Fibroblast of skin of back (primary cell): ENCODE results near the gene PRIM2.
"Not testable (repeated sequence)": the region's sequence is repeated elsewhere in the genome, so short reads cannot be mapped to it uniquely, and the experiment has no call there.

Source experiments
- DNase-seq: peaks from one replicate; pipeline ENCODE4 v3.0.0-alpha.2; 2013

Gene PRIM2

DNA sequence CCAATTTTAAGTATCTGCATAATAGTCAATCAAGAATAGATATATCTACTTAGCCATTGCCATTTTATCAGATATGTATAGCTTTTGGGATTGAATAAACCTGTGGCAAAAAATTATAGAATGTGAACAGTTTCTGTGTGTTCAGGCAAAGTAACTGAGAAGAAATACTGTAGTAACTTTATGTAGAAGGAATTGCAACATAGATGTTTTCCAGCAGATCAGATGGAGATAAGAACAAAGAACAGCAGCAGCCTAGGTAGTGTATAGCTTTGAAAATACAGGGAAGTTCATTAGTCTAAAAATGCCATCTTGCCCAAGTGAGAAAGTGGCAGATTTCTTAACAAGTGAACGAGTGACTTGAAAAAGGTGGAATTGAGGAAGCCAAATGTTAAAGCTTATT lies 197.7 kb downstream of the PRIM2 start:
- DNase-seq: not testable (repeated sequence)

DNA sequence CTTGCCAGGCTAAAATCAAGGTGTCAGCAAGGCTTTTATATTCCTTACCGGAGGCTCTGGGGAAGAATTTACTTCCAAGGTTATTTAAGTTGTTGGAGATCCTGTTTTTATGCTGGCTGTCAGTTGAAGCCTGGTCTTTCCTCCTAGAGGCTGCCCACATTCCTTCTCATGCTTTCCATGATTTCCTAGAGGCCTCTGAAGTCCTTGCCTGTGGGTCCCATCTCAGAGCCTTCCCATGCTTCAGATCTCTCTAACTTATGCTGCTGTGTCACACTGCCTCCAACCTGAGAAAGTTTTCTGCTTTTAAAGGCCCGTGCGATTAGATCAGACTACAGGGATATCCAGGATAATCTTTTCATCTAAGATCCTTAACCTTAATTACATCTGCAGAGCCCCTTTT lies 198.4 kb downstream of the PRIM2 start:
- DNase-seq: not testable (repeated sequence)

DNA sequence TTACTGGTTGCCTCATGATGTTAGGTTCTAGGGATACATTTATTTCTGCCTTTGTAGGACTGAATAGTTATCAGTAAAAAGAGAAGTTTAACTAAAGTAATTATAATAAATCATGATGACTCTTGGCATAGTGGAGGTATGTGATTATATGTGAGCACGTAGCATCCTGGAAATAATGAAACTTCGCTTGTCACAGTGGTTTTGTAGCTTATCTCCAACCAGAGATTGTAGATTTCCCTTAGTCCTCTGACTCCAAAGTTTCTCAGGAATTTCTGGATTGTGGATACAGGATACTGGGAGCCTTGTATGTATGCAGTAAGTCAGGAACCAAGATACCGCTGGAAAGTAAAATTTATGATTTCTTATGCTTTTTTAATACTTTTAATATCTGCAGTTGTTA lies 199.3 kb downstream of the PRIM2 start:
- not testable (repeated sequence) for DNase-seq

DNA sequence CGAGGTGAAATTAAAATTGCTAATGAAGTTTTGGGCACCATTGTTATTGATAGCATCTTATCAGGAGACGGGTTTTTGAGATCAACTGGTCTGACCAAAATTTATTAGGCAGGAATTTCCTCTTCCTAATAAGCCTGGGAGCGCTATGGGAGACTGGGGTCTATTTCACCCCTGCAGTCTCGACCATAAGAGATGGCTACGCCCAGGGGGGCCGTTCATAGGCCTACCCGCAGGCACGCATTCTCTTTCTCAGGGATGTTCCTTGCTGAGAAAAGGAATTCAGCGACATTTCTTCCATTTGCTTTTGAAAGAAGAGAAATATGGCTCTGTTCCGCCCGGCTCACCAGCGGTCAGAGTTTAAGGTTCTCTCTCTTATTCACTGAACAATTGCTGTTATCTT lies 201.8 kb downstream of the PRIM2 start:
- not testable (repeated sequence) for DNase-seq

DNA sequence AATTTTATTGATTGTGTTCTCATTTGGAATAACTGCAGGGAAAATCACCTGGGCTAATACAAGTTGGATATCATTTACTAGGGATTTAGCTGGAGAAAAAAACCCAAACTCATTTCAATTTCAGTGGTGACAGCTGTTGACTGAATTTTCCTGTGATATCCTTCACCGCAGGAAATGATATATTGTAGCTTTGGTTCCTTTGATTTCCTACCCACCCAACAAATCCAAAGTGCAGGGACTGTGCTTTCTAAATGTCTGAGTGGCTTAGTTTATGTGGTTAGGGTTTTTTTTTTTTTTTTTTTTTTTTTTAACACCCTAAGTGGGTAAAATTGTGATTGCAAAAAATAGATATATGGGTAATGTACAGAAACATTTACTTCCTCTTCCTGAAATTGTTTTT lies 203.7 kb downstream of the PRIM2 start:
- not testable (repeated sequence) for DNase-seq

DNA sequence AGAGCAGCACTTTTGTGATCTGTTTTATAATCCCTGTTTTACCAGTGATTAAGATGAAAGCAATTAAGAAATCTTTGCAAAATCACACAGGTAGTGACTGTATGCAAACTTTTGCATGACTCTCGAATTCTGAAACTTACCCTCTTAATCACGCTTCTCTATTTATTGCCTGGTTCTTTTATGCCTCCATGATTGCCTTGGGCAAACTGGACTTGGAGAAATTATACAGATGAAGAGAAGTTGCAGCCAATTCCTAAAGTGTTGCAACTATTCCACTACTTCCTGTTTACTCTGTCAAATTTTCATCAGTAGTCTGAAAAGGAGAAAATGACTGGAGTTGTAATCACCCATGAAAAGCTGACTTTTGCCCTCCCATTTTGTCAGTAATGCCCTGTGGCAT lies 205.8 kb downstream of the PRIM2 start:
- DNase-seq: not testable (repeated sequence)

DNA sequence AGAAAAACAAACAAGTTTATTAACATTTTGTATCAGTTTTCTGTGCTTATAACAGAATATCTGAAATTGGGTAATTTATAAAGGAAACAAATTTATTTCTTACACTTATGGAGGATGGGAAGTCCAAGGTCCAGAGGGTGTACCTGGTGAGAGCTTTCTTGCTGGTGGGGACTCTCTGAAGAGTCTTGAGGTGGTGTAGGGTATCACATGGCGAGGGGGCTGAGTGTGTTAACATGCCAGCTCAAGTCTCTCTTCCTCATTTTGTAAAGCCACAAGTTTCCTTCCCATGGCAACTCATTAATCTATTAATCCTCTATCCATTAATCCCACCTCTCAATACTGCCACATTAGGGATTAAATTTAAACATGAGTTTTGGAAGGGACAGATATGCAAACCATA lies 212.3 kb downstream of the PRIM2 start:
- DNase-seq: not testable (repeated sequence)

DNA sequence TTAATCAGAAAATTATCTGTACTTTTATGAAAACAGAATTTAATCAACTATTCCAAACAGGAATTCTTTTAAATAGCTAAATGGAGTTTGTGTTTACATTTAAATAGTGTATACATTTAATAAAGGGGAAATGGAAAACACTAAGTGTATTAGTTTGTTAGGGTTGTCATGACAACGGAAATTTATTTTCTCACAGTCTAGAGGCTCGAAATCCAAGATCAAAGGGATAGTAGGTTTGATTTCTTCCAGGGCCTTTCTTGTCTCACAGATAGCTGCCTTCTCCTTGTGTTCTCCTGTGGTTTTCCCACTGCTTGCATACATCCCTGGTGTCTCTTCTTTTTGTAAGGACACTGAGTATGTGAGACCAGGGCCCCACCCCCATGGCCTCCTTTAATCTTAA lies 215.2 kb downstream of the PRIM2 start:
- DNase-seq: not testable (repeated sequence)

DNA sequence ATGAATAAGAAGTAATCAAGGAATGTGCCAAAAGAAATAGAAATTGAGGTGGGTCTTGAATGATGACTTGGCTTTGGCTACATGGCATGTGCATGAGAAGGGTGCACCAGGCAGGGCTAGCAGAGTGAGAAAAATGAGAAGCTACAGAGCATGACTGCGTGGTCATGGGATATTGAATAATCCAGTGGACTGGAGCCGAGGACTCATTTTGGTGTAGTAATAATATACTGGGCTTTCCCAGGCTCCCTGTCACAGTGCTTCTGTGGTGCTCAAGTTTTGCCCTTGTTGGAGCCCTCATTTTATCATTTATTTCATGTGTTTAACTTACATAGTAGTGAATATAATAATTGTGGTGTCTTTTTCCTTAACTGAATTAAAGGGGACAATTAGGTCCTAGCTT lies 217.7 kb downstream of the PRIM2 start:
- DNase-seq: not testable (repeated sequence)

DNA sequence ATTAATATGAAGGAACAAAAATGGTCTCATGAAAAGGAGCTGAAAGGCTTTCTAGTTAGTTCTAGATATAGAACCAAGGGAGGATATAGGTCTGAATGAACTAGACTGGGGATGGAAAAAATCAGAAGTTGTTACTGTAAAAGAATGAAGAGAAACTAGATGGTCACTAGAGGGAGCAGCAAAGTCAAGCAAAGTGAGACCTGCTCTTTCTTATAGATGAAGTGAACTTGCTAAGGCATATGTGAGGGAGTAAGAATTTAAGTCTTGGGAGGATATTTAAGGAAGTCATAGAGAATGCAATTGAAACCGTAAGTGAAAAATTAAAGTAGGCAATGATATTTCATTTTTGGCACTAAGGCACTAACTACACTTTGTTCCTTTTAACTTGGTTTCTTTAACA lies 218.6 kb downstream of the PRIM2 start:
- DNase-seq: peak; percentile 32

DNA sequence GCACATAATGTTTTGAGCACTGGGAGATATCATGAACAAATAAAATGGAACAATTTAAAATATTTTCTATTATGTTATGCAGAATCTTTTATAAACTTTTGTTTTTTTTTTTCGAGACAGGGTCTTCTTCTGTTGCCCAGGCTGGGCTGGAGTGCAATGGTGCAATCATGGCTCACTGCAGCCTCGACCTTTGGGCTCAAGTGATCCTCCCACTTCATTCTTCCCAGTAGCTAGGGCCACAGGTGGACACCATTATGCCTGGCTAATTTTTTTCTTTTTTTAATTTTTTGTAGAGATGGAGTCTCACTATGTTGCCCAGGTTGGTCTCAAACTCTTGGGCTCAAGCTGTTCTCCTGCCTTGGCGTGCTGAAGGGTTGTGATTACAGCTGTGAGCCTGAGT lies 220.5 kb downstream of the PRIM2 start:
- DNase-seq: not testable (repeated sequence)

DNA sequence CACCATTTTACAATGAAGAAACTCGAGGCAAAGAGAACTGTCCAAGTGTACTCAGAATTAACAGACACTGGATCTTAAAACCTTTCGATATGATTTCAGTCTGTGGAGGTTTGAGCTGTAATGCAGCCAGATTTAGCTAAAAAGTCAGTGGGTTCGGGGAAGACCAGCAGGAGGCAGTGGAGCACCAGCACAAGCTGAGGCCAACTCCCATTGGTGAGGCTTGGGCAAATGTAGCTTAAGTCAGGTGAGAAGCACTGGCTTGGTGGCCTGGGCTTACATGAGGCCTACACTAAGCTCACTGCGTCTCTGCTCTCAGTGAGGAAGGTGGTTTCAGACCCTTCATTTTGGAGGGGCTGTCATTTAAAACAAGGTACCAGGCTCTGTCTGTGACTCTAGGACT lies 234.5 kb downstream of the PRIM2 start:
- not testable (repeated sequence) for DNase-seq

DNA sequence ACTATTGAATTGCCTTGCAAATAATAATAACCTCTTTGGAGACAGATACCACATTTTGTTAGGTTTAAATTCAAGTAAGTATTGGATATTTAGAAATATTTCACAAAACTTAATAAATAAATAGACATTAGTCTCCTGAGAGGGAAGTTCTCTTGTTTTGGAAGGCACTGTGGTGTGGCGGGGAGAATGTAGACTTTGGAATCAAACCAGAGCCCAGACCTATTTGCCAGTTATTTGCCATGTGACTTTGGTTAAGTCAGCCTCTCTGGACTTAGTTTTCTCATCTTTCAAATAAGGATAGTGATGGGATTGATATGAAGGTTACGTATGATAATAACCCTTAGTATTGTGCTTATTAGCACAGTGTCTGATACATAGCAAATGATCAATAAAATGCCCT lies 240.4 kb downstream of the PRIM2 start:
- not testable (repeated sequence) for DNase-seq

DNA sequence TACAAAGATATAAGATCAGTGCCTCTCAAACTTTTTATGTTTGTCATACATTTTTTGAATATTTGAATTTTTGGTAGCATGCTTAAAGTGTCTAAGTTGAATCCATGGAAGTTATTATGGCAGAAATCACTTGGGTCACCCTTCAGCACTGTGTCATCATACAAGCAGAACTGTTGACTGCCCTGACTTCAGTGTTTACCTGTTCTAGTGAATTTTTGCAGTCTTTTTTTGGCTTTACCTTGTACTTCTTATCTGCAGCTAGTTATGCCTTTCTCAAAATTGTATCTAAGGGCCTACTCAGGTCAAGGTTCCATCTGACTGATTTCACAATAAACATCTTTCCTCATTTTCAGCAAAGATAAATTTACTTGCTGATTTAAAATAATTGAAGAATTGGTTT lies 241.7 kb downstream of the PRIM2 start:
- not testable (repeated sequence) for DNase-seq

DNA sequence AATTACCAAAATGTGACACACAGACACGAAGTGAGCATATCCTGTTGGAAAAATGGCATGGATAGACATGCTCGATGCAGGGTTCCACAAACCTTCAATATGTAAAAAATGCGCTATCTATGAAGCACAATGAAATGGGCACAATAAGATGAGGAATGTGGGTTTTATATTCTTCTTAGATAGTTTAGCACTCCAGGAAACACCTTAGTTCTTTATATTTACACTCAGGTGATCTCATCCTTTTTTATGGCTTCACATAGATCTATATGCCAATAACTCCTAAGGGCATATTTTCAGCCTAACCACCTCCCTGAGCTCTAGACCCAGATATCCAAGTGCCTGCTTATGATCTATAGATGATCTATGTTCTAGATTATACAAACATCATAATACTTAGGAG lies 244.8 kb downstream of the PRIM2 start:
- DNase-seq: not testable (repeated sequence)

DNA sequence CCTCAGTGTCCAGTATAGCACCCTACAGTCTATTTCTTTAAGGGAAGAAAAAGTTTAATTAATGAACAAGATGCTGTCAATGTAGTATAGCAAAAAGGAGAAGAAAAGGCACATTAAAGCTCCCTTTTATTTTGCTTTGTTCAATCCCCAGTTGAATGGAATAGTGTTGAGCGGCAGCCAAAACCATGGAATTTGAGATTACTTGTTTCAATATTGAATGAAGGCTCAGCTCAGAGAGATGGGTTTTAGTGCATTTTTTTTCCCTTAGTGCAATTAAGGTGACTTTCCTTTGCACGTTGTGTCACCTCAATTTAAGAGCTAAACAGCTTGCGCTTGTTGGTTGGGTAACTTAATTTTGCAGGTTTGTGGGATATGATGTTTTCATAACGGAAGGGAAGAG lies 254.7 kb downstream of the PRIM2 start:
- not testable (repeated sequence) for DNase-seq

DNA sequence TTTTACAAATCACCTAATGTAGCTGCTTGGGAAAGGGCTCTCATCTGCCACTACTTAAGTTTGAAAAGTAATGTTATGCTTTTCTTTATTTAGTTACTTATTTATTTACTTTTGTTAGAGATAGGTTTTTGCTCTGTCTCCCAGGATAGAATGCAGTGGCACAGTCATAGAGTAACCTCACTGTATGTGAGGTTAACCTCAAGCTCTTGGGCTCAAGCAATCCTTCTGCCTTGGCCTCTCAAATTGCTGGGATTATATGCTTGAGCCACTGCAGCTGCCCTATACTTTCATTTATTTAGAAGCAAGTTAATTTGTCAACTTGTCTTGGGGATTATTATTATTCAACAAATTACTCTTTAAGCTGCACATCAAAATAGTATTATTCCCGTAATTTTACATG lies 255.4 kb downstream of the PRIM2 start:
- DNase-seq: not testable (repeated sequence)

DNA sequence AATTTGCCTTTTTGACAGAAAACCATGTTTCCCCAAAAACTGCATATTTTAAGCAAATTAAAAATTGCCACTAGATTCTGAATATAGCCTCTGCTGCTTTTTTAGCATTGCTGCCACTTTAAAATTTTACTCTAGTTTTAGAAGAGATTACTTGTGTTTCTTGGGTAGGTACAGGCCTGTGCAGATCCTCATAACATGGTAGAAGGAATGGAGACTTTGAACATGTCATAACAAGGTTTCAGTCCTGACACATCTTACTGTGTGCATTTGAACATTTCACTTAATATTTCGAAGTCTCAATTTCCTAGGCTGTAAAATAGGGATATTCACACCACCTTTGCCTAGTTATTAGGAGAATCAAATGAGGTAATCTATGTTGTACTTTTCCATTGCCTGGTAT lies 259.6 kb downstream of the PRIM2 start:
- not testable (repeated sequence) for DNase-seq

DNA sequence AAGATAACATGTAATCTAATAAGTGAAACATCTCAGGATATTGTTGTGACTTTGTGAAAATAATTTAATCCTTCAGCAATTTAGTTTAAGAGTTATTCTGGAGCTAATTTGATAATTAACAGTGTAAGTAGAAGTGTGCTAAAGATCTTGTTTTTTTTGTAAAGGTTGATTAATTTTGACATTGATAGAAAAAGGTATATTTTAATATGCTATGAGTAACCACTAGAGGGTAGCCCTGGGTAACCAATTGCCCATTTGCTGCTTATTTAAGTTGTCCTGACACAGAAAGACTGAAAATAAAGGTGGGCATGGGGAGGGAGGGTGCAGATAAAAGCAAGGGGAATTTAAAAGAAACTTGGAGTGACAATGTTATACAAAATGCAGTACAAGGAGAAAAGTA lies 262.1 kb downstream of the PRIM2 start:
- not testable (repeated sequence) for DNase-seq

DNA sequence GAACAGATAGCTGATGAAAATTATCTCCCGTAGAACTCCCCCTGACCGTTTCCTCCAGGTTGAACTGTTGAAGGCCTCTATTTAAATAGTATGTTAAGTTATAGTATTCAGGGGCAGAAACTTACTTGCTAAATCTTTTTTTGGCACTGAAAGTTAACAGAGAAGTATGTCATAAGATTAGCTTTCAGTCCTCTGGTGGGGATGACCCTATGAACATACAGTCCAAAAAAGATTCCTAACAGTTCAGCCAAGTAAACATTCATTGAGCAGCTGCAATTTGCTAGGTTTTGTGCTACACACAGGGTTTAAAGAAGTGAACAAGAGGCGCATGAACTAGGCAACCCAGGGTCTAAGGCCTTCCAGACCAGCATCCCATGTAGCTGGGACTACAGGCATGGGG lies 264.2 kb downstream of the PRIM2 start:
- DNase-seq: not testable (repeated sequence)

DNA sequence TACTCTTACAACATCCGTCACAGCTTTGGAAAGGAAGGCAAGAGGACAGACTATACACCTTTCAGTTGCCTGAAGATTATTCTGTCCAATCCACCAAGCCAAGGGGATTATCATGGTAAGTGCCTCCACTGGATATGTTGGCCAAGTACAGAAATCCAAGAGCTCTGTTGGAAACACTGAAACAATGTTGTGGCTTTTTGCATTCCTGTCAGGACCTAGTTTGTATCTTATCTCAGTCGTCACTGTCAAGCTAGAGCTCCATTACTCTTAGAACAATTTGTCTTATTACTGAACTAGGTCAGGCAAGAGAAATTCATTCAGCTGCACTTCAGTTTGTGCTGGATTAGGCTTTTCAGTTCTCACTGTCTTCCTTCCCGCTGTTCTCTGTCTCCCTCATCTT lies 283.7 kb downstream of the PRIM2 start:
- DNase-seq: not testable (repeated sequence)

DNA sequence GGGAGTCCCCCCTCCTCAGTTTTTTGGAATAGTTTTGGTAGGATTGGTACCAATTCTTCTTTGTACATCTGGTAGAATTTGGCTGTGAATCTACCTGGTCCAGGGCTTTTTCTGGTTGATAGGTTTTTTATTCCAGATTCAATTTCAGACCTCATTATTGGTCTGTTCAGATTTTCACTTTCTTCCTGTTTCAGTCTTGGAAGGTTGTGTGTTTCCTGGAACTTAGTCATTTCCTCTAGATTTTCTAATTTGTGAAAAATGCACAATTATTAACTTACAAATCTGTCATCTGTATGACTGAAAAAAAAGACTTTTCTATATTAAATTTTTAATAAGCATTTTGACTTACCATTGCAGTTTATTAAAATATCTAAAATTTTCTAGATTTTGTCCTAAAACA lies 287.9 kb downstream of the PRIM2 start:
- DNase-seq: peak; percentile 27

DNA sequence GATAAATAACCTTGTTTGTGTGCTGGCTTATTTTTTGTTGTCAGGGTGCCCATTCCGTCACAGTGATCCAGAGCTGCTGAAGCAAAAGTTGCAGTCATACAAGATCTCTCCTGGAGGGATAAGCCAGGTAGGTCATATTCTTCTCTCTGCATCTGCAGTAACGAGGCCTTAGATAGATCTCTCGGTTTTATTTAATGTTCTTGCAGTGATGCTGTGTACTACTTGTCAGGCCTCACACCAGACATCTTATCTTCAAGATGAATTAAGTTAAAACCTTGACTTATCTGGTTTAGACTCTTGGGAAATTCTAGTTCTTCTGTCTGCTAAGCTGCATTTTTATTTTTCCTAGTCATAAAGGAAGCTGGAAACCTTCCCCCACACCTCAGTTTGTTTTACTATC lies 288.9 kb downstream of the PRIM2 start:
- not testable (repeated sequence) for DNase-seq

DNA sequence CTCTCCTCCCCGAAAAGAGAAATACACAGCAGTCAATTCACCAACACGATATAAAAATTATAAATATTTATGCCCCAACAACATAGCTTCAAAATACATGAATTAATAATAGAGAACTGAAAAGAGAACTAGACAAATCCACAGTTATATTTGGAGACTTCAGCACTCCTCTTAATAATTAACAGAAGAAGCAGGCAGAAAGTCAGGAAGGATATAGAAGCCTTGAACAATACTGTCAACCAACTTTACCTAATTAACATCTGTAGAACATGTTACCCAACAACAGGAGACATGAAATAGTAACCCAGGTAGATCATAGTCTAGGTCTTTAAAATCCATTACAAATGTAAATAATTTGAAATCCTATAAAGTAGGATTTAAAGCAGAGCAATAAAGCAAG lies 293.2 kb downstream of the PRIM2 start:
- DNase-seq: not testable (repeated sequence)

DNA sequence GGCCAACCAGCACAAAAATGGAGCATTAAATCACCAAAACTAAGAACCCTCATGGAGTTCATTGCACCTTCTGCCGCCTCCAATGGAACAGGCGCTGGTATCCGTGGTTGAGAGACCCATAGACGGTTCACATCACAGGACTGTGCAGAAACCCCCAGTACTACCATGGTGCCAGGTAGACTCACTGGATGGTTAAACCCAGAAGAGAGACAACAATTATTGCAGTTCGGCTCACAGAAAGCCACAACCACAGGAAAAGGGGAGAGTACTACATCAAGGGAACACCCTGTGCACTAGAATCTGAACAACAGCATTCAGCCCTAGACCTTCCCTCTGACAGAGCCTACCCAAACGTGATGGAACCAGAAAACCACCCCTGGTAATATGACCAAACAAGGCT lies 301.5 kb downstream of the PRIM2 start:
- DNase-seq: not testable (repeated sequence)

DNA sequence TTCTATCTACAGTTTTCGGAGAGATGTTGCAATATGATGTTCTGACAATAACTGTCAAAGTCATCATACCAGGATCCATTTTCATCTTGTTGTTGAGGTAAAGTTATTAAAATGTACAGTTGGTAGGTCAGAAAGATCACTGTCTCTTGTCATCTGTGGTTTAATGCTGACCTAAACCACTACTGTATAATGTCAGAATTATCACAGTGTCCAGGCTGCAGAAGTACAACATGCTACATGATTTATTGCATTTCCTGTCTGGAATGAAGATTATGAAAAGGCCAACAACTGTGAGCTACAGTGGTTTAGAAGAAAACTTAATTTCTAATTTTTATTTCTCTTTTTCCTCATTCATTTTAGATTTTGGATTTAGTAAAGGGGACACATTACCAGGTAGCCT lies 314.3 kb downstream of the PRIM2 start:
- DNase-seq: not testable (repeated sequence)
